GM19467 (cell line): ENCODE results near the gene IFNL4.
"Not testable (repeated sequence)": the region's sequence is repeated elsewhere in the genome, so short reads cannot be mapped to it uniquely, and the experiment has no call there.

Experiments used
- ATAC-seq: cut with Tn5 transposase; IDR thresholded peaks from one replicate; pipeline ENCODE4 v1.9.1; 2021; ENCODE audit warnings: mild to moderate bottlenecking, moderate library complexity; ENCODE audit not compliant: unreplicated experiment

IFNL4 gene

DNA sequence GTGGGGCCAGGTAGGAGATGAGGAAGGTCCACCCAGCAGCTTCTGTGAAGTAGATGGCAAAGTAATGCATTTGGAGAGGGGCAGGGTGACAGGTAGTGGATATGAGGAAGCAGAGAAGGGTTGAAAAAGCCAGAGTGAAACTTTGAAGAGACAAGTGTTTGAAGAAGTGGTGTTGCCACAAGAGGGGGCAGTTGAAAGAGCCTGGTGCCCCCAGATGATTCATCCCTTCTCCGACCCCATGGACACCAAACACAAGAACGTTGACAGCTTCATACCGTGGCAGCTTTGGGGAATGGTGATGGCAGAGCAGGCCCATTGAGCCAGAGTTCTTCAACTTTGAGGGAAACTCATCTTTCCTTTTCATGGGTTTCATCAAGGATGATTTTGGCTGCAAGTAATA is 23.7 kb downstream of the IFNL4 start:
- ATAC-seq: no peak

DNA sequence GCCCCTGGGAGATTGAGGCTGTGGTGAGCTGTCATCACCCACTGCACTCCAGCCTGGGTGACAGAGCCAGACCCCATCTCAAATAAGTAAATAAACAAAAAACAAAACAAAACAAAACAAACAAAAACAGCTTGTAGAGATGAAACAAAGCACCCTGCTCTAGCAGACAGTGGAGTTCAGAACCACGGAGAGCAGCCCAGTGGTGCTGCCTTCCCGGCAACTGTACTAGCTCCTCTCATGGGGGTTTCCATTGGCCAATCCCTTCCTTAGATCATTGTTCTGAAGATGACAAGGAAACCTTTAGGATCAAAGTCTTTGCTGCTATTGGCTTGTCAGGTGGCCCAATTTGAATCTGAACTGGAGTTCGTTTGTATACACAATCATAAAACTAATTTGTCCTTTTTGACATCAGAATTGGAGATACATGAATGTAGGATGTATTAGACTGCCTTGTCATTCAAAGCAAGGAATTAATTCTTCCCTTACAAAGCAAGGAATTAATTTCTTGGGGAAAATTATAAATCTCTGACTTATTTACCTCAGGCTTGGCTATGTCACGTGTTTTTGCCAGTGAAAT is 24.9 kb downstream of the IFNL4 start:
- ATAC-seq: no peak

DNA sequence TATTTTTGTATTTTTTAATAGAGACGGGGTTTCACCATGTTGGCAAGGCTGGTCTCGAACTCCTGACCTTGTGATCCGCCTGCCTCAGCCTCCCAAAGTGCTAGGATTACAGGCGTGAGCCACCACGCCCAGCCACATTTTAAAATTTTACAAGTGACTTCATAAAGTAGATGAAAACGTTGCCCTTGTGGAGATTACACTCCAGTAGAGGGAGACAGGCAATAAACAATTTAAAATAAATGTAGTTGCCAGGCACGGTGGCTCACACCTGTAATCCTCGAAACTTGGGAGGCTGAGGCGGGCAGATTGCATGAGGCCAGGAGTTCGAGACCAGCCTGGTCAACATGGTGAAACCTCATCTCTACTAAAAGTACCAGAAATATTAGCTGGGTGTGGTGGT is 29.5 kb downstream of the IFNL4 start:
- not testable (repeated sequence) for ATAC-seq

DNA sequence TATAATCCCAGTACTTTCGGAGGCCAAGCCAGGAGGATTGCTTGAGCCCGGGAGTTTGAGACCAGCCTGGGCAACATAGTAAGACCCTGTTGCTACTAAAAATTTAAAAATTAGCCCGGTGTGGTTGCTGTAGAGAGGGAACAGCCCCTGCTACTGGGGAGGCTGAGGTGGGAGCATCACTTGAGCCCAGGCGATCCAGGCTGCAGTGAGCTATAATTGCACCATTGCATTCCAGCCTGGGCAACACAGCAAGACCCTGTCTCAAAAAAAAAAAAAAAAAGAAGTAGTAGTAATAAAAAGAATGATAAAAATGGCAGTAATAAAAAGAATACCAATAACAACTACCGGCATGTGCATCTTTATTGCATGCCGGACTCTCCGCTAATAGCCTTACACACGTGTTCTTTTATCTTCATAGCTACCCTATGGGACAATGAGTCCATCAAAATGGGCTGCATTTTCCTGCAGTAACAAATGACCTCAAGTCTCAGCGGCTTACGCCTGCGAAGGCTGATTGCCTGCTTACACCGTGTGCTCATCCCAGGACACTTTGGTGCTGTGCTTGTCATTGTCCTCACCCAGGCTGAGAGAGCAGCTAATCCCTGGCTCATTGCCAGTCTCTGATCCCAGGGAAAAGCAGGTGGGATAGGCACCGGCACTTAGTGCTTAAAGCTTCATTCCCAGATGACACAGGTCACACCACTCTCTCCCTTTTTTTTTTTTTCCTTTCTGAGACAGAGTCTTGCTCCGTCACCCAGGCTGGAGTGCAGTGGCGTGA is 30.2 kb downstream of the IFNL4 start:
- no peak for ATAC-seq

DNA sequence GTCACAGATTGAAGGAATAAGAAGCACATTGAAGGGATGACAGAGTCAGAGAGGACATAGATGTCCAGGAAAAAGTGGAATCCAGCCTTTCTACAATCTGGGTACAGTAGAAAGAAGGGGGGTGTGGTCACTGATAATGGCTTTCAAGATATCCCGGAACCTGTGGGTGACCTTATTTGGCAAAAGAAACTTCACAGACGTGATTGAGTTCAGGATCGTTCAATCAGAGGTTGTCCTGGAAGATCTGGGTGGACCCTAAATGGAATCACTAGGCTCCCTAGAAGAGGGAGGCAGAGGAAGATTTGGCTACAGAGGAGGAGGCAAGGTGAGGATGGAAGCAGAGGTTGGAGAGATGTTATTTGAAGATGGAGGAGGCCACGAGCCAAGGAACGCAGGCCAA is 31.6 kb downstream of the IFNL4 start:
- ATAC-seq: no peak

DNA sequence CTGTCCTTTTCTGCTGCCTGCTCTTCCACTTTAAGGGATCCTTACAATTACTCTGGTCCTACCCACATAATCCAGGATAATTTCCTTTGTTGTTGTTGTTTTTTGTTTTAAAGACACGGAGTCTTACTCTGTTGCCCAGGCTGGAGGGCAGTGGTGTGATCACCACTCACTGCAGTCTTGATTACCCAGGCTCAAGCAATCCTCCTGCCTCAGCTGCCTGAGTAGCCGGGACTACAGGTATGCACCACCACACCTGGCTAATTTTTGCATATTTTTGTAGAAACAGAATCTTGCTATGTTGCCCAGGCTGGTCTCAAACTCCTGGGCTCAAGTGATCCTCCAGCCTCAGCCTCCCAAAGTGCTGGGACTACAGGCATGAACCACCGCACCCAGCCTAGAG is 33.3 kb downstream of the IFNL4 start:
- ATAC-seq: not testable (repeated sequence)

DNA sequence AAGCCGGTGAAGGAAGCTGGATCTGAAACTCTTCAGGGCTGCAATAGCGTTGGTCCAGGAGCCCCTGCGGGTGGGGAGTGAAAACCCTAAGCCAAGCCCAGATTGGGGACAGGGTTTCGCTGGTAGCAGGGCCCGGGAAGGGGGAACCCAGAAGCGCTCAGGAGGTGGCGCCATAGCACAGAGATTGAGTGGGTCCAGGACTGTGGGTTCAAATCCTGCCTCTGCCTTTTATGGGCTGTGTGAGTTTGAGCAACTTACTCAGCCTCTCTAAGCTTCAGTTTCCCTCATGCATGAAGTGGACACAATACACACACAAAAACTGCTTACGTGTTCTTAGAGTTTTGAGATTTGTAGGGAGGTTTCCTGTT is 36.3 kb downstream of the IFNL4 start:
- ATAC-seq: no peak

DNA sequence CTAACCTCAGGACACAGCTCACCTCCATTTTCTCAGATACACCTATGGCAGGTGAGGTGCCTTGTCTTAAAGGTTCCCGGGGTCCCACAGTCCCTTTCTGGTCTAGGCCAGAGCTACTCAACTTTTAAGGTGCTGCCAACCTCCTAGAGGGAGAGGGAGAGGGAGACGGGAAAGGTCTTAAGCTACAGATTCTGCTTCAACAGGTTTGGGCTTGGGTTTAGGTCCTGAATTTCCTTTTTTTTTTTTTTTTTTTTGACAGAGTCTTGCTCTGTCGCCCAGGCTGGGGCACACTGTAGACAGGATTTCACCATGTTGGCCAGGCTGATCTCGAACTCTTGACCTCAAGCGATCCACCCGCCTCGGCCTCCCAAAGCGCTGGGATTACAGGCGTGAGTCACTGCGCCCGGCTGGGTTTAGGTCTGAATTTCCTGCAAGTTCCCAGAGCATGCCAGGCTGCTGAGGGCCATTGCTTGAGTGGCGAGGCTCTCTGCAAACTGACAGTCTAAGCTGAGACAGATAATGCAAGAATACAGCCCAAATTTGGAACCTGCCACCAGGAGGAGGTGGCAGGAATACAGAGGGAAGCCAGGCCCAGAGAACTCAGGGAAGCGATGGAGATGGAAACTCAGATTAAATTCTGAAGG is 36.8 kb downstream of the IFNL4 start:
- no peak for ATAC-seq

DNA sequence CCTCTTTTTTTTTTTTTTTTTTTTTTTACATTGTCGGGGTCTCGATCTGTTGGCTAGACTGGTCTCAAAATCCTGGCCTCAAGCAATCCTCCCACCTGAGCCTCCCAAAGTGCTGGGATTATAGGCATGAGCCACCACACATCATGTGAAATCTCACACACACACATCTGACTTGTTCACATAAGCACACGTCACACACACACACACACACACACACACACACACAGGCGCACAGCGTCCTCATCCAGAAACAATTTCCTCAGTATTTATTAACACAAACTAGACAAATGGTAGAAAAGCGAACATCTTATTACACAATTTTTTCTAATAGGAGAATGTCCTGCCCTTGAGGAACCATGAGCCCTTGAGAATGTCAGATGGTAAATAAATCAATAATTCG is 39.5 kb downstream of the IFNL4 start:
- ATAC-seq: no peak

DNA sequence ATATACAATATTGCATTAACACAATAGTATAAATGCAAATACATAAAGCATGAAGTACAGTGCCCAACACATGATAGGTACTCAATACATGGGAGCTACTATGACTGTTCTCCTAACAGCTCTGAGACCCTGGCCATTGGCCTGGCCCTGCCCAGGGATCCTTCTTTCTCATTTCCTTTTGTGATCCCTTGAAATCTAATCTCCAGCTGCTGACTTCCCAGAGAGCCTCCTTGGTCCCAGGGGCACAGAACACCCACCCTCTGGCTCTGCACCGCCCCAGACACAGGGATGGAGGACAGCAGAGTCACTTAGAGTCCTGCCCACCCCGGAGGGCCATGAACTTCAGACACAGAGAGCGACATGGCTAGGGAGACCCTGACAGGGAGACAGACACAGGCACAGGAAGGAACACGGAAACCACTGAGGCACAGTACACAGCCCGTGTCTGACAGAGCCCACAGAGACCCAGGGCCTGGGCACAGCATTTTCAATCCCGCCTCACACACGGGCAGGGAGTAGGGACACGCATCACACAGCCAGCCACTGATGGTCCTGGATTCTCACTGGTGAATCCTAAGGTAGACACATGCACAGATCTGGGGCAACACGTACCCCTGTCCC is 40.4 kb downstream of the IFNL4 start:
- ATAC-seq: no peak

DNA sequence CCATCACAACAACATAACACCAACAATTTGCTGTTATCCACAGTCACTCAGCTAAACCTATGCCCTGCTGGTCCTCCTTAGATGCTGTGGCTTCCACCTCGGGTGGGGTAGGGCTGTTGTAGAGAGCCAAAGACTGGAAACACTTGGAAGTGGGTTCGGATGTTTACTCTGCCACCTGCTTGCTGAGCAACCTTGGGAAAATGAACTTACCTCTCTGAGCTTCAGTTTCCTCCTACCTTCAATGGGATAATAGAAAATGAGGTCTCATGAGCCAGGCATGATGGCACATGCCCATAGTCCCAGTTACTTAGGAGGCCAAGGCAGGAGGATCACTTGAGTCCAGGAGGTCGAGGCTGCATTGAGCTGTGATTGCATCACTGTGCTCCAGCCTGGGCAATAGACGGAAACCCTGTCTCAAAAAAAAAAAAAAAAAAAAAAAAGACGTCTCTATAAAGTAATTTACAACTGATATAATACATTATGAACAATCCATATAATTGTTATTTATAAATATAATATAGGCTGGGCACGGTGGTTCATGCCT is 41.3 kb downstream of the IFNL4 start:
- ATAC-seq: no peak

DNA sequence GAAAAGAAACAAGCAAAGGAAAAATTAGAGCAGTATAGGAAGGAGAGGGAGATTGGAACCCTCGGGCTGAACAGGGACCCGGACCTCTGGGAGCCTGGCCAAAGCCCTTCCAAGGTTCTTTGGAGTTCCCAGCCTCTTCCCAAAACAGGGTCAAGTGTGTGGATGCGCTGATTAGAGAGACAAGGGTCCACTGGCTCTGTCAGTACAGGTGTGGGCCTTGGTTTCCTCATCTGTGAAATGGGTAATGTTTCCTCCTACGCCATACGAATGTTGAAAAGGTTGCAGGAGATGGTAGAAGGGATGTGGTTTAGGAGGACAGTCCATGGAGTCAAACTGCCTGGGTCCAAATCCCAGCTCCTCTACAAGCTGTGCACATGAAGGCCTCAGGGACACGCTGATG is 42.5 kb downstream of the IFNL4 start:
- no peak for ATAC-seq

DNA sequence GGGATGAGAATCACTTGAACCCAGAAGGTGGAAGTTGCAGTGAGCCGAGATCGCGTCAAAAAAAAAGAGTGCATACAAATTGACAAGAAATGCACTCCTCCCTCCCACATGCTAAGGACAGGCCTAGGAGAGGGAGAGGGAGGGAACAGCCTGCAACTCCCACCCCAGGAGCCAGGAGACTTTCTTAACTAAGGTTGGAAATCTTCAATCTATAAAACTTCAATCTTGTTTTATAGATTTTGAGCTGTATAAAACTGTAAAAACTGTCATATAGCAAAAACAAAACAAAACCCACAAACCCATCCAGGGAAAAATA is 43.2 kb downstream of the IFNL4 start:
- no peak for ATAC-seq

DNA sequence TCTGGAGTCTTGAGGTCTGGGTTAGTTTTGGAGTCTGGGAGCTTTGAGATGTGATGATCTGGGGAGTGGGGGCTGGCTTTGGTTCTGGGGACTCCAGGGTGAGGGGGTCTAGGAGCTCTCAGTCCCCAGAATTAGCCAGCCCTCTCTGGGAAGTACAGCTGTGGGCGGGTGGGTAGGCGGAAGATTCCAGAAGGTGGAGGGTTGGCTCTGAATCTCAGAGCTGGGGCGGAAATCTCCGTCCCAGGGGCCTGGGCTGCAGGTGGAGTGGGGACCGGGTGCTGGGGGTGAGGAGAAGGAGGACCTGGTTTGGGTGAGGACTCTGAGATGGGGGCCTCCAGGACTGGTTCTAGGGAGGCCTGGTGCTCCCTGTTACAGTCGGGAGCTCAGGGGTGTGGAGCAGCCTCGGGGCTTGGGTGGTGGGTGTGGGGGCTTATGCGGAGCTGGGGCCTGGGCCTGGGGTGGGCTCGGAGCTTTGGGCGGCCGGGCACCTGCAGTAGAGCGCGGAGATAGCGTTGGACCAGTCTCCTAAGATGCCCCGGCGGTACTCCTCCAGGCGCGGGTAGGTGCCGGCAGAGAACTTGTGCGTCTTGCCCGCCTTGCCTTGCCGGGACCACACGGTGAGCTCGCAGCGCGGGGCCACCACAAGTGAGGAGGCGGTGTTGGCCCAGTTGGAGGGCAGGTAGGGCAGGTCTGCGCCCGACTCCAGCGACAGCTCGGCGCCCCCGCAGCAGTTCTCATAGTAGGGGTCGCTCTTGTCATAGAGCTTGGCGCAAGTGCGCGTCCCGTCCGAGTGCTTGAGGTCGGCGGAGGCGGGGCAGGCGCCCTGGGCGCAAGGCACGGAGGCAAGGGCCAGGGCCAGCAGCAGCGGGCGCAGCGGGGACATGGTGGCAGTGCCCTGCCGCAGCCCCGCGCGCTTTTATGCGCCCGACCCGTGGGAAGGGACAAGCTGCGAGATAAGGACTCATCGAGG is 45.0 kb downstream of the IFNL4 start, which contains the start of gene SYCN:
Gene SYCN, minus strand, starts transcription at position 892 of the 970 bp plus-strand sequence. Its CDS starts 9 bp downstream, at position 883.
- no peak for ATAC-seq

DNA sequence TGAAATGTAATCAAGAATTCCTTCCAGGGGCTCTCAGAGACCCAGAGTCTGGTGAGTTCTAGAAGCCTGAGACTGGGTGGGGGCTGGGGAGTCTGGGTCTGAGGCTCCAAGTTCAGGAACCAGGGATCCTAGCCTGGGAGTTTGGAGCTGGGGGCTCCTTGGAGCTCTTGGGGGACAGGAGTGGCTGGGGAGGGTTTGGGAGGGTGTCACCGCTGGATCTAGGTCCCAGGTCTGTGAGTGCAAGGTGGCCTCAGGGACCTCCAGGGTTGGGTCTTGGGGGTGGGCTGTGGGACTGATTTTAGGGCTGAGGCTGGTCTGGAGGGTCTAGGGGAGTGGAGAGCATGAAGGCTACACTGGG is 45.7 kb downstream of the IFNL4 start:
- no peak for ATAC-seq

DNA sequence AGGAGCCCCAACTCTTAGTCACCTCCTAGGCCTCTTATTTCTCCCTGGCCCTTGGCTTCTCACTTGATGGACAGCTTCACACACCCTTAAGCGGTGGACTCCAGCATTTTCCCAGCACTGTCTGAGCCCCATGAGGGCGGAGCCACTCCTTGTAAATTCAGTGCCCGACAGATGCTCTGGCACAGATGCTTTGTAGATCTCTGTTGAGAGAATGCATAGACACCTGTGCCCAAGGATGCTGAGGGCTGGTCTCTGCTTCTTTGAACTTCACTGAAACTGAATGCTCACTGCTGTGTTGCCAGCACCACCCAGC is 47.9 kb downstream of the IFNL4 start:
- no peak for ATAC-seq

DNA sequence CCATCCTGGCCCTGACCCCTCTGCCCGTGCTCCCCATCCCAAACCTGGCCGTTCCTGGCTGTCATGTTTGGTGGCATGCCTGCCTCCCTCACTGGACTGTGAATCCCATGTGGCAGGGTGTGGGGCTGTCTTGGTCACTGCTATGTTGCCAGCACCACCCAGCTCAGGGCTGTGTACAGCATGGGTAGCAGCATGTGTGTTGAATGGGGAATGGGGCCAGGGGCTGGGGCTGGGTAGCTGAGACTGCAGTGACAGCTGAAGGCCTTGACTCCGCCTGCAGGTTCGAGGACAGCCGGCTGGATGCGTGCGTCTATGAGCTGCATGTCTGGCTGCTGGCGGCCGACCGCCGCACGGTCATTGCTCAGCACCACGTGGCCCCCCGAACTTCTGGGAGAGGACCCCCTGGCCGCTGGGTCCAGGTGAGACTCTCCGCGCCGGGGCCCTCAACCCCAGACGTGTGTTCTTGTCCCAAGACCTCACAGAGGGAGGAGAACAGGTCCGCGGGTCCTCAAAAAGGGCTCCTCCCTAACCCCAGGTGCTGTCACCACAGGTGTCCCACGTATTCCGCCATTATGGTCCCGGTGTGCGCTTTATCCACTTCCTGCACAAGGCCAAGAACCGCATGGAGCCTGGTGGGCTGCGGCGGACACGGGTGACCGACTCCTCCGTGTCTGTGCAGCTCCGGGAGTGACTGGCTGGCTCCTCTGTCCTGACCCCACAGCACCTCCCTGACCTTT is 48.4 kb downstream of the IFNL4 start:
- no peak for ATAC-seq

DNA sequence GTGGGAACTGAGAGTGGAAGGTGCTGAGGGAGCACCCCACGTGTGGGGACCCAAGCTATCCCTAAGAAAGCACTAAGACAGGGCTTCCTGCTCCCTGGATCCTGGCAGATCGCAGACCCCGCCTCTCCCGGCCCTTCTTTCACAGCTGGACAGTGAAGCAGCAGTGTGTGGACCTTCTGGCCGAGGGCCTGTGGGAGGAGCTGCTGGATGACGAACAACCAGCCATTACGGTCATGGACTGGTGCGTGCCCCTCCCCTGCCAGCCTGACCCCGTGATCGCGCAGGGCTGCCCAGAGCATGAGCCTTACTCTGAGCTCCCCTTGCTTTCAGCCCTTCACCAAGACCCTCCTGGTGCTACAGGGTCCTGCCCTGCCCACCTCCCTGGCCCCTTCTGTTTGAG is 49.6 kb downstream of the IFNL4 start:
- ATAC-seq: no peak

DNA sequence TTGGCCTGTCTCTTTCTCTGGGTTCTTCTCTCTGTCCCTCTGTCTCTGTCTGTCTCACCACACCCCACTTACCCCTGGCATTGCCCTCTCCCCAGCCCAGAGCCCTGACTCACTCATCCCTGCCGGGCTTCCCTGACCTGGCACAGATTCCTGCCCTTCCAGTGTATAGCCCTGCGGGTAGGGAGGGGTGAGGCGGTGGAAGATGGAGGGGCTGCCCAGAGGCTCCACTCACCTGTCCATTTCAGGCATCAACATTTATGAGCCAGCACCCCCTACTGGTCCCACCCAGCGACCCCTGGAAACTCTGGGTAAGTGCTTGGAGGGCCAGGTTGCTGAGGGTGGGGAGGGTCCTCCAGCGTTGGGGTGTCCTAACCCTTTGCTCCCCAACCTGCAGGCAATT is 50.8 kb downstream of the IFNL4 start:
- no peak for ATAC-seq

DNA sequence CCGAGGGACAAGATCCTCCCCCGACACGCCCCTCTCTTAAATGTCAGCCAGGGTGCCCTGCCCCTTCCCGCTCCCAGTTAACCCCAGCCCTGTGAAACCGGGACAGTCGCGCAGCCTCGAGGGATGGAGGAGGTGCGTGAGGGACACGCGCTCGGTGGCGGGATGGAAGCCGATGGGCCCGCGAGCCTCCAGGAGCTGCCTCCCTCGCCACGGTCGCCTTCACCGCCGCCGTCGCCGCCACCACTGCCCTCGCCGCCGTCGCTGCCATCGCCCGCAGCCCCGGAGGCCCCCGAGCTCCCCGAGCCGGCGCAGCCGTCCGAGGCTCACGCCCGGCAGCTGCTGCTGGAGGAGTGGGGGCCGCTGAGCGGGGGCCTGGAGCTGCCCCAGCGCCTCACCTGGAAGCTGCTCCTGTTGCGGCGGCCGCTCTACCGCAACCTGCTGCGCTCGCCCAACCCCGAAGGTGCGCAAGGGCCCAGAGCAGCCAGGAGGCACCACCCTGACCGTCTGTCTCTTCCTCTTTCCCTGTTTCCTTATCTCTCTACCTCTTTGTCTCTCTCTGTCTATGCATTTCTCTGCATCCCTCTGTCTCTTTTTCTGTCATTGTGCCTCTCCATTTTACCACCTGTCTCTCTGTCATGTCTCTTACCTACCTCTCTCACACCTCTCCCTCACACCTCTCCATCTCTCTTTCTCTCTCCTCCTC is 51.6 kb downstream of the IFNL4 start, which contains the start of gene NCCRP1:
Gene NCCRP1, plus strand, starts transcription at position 105 of the 703 bp plus-strand sequence. Its CDS starts 19 bp downstream, at position 124.
- no peak for ATAC-seq
